Measurements from ENCODE around the gene C1orf116. TPM values are rescaled to one million over a fixed set of nuclear protein-coding genes. Genes with fewer than 3 reads are reported as not detected.
A peak's percentile ranks its signal among the peaks of the same experiment; 100 is the strongest.
"Not testable (repeated sequence)": the region's sequence is repeated elsewhere in the genome, so short reads cannot be mapped to it uniquely, and the experiment has no call there.

Gene C1orf116
- total RNA-seq, 1 donor from 2014 or later, result 0.04 TPM

GRCh38 chr1:207047505-207047904, 14.9 kb upstream of the C1orf116 start:
- Histone ChIP-seq H3K36me3 (no peaks in the 10 kb centered on the region), H3K9me3 (ENCODE audit: low read depth) (no peaks in the 10 kb centered on the region), H2AFZ (replicated peaks) (no peak overlapping the region), H3K4me3 (no peak overlapping the region), H3K79me2 (ENCODE audit: low read depth) (peaks cover 55% of the 10 kb centered on the region), H3K27ac (no peak overlapping the region), H3K4me2 (peak overlapping the region; percentile 19), H3K9ac (no peak overlapping the region), H4K20me1 (ENCODE audit: low read depth) (peaks cover 42% of the 10 kb centered on the region), H3K27me3 (no peaks in the 10 kb centered on the region), H3F3A (ENCODE audit: low read depth) (peaks cover 24% of the 10 kb centered on the region), H3K4me1 (peaks cover 28% of the 10 kb centered on the region)
- peaks cover under 1% of the 10 kb centered on the region for H3K9me3 Mint-ChIP-seq
- H3K27me3 Mint-ChIP-seq (ENCODE audit: insufficient read depth, low read depth), result peaks cover 3% of the 10 kb centered on the region
- no peak for DNase-seq (ENCODE audit: low spot score)
- peaks cover 36% of the 10 kb centered on the region for H3K4me1 Mint-ChIP-seq
- peaks cover 20% of the 10 kb centered on the region for H3K36me3 Mint-ChIP-seq
- TF ChIP-seq EZH2phosphoT487 (IDR thresholded peaks at IDR 0.05), result no peak
- TF ChIP-seq, protein P1, sequence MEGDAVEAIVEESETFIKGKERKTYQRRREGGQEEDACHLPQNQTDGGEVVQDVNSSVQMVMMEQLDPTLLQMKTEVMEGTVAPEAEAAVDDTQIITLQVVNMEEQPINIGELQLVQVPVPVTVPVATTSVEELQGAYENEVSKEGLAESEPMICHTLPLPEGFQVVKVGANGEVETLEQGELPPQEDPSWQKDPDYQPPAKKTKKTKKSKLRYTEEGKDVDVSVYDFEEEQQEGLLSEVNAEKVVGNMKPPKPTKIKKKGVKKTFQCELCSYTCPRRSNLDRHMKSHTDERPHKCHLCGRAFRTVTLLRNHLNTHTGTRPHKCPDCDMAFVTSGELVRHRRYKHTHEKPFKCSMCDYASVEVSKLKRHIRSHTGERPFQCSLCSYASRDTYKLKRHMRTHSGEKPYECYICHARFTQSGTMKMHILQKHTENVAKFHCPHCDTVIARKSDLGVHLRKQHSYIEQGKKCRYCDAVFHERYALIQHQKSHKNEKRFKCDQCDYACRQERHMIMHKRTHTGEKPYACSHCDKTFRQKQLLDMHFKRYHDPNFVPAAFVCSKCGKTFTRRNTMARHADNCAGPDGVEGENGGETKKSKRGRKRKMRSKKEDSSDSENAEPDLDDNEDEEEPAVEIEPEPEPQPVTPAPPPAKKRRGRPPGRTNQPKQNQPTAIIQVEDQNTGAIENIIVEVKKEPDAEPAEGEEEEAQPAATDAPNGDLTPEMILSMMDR (IDR thresholded peaks at IDR 0.05), result no peak
- no peak for TF ChIP-seq EZH2 (IDR thresholded peaks at IDR 0.05)
- no peak overlapping the region for H3K4me3 Mint-ChIP-seq
- H3K27ac Mint-ChIP-seq, result no peak overlapping the region

- Mint-ChIP-seq H3K4me3 (no peak overlapping the region), H3K9me3 (peaks cover 1% of the 10 kb centered on the region), H3K27ac (no peak overlapping the region), H3K36me3 (peaks cover 21% of the 10 kb centered on the region), H3K27me3 (ENCODE audit: insufficient read depth, low read depth) (no peaks in the 10 kb centered on the region), H3K4me1 (peaks cover 22% of the 10 kb centered on the region)
- H3K36me3 ChIP-seq, result no peaks in the 10 kb centered on the region
- no peak overlapping the region for H3K4me2 ChIP-seq
- H3K9ac ChIP-seq, result no peak overlapping the region
- no peaks in the 10 kb centered on the region for H3K27me3 ChIP-seq
- no peak overlapping the region for H3K27ac ChIP-seq
- TF ChIP-seq, protein P1 (IDR thresholded peaks at IDR 0.05), result no peak
- TF ChIP-seq EZH2phosphoT487 (IDR thresholded peaks at IDR 0.05) (no peak), EZH2 (IDR thresholded peaks at IDR 0.05) (no peak)
- H3K9me3 ChIP-seq (ENCODE audit: low read depth), result no peaks in the 10 kb centered on the region
- peaks cover 42% of the 10 kb centered on the region for H4K20me1 ChIP-seq (ENCODE audit: low read depth)
- no peak overlapping the region for H3K4me3 ChIP-seq
- peaks cover 5% of the 10 kb centered on the region for H3F3A ChIP-seq (ENCODE audit: low read depth)
- peaks cover 54% of the 10 kb centered on the region for H3K79me2 ChIP-seq (ENCODE audit: low read depth)
- no peak overlapping the region for H2AFZ ChIP-seq (replicated peaks)
- peaks cover 20% of the 10 kb centered on the region for H3K4me1 ChIP-seq
- DNase-seq (ENCODE audit: low spot score), result no peak
Measured at GRCh38 chr1:207045453-207045852, 12.9 kb upstream of the C1orf116 start.

- H3K27me3 Mint-ChIP-seq (ENCODE audit: insufficient read depth, low read depth); H2AFZ ChIP-seq (replicated peaks); H3K4me3 ChIP-seq; H3K9me3 Mint-ChIP-seq; H3K4me1 Mint-ChIP-seq; H3K9ac ChIP-seq; H3K27ac ChIP-seq; H3F3A ChIP-seq (ENCODE audit: low read depth); H3K27ac Mint-ChIP-seq; H3K9me3 ChIP-seq (ENCODE audit: low read depth); H3K4me2 ChIP-seq; DNase-seq (ENCODE audit: low spot score); H3K36me3 ChIP-seq; H3K27me3 ChIP-seq; H3K4me3 Mint-ChIP-seq; H3K4me1 ChIP-seq: not testable (repeated sequence)
- peaks cover 13% of the 10 kb centered on the region for H3K79me2 ChIP-seq (ENCODE audit: low read depth)
- H3K36me3 Mint-ChIP-seq, result peaks cover 10% of the 10 kb centered on the region
- peaks cover 15% of the 10 kb centered on the region for H4K20me1 ChIP-seq (ENCODE audit: low read depth)
Measured at GRCh38 chr1:207041397-207041796, 8.8 kb upstream of the C1orf116 start.

DNA sequence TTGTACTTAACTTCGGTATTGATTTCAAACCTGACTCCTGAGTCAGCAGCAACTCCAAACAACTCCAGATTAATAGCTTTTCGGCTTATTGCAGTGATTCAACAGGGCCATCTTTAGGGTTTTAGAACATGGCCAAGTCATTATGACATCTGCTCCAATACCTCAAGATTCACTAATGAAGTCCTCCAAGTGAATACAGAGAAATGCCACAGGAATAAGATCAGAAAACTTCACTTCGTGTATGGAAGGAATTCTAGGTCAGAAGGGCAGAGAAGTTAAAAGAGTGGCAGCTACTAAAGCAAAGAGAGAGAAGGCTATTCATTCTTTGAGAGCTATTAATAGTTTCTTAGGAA, 7.6 kb upstream of the C1orf116 start:
- H4K20me1 ChIP-seq (ENCODE audit: low read depth), result peaks cover 3% of the 10 kb centered on the region
- peaks cover under 1% of the 10 kb centered on the region for H3K79me2 ChIP-seq (ENCODE audit: low read depth)
- H3F3A ChIP-seq (ENCODE audit: low read depth), result no peaks in the 10 kb centered on the region
- no peak overlapping the region for H3K9ac ChIP-seq
- H3K4me3 ChIP-seq, result no peak overlapping the region
- no peak overlapping the region for H3K27ac ChIP-seq
- H3K27me3 Mint-ChIP-seq (ENCODE audit: insufficient read depth, low read depth), result no peaks in the 10 kb centered on the region
- H3K27me3 ChIP-seq, result peaks cover 6% of the 10 kb centered on the region
- H3K36me3 Mint-ChIP-seq, result peaks cover 8% of the 10 kb centered on the region
- H3K27ac Mint-ChIP-seq, result no peak overlapping the region
- H3K9me3 ChIP-seq (ENCODE audit: low read depth), result no peaks in the 10 kb centered on the region
- no peaks in the 10 kb centered on the region for H3K4me1 ChIP-seq
- no peak for DNase-seq (ENCODE audit: low spot score)
- peaks cover 1% of the 10 kb centered on the region for H3K9me3 Mint-ChIP-seq
- TF ChIP-seq EZH2phosphoT487 (IDR thresholded peaks at IDR 0.05) (no peak), EZH2 (IDR thresholded peaks at IDR 0.05) (no peak)
- TF ChIP-seq, protein P1 (IDR thresholded peaks at IDR 0.05), result no peak
- H3K4me3 Mint-ChIP-seq, result no peak overlapping the region
- no peak overlapping the region for H2AFZ ChIP-seq (replicated peaks)
- no peaks in the 10 kb centered on the region for H3K4me1 Mint-ChIP-seq
- H3K36me3 ChIP-seq, result no peaks in the 10 kb centered on the region
- H3K4me2 ChIP-seq, result no peak overlapping the region

Data from neural progenitor cell (in vitro differentiated cells).